Activated T-helper 1 cell treated with anti-CD3 and anti-CD28 coated beads, Interleukin-12 subunit alpha, Interleukin-12 subunit beta, Interleukin-2, Interleukin-4 antibody, amounts not matched to agents 30 ng/mL and 10 ng/mL and 1 ng/mL, durations not matched to agents 14 hours and 24 hours and 36 hours (primary cell): ENCODE data around the gene TTC23. TPM values are rescaled to one million over a fixed set of nuclear protein-coding genes. Genes with fewer than 3 reads are reported as not detected.

Source experiments
- DNase-seq: peaks from one replicate; pipeline ENCODE4 v3.0.0; 2021; ENCODE audit warnings: low spot score
- H3K27ac Mint-ChIP-seq: one replicate; pipeline ENCODE4 v1.8.0; 2021; ENCODE audit warnings: mild to moderate bottlenecking, mixed read lengths
- H3K27me3 Mint-ChIP-seq: one replicate; pipeline ENCODE4 v1.8.0; 2022; ENCODE audit warnings: mild to moderate bottlenecking, moderate library complexity, mixed read lengths; ENCODE audit not compliant: insufficient read depth
- H3K36me3 Mint-ChIP-seq: one replicate; pipeline ENCODE4 v1.8.0; 2021; ENCODE audit warnings: low read depth, mixed read lengths
- H3K4me1 Mint-ChIP-seq: one replicate; pipeline ENCODE4 v1.8.0; 2021; ENCODE audit warnings: low read depth, mixed read lengths
- H3K4me3 Mint-ChIP-seq: one replicate; pipeline ENCODE4 v1.8.0; 2021; ENCODE audit warnings: mild to moderate bottlenecking, moderate library complexity, mixed read lengths
- H3K9me3 Mint-ChIP-seq: one replicate; pipeline ENCODE4 v1.8.0; 2021; ENCODE audit warnings: mixed read lengths
- intact Hi-C: fragments of 100-400 bp; cut with micrococcal nuclease; formaldehyde crosslinking; loops from one replicate; pipeline ENCODE4 v1.15.1; 2024
- total RNA-seq: library from RNA; stranded (reverse); gene quantifications from 2 replicates; pipeline ENCODE4 v1.2.3, GENCODE V29; 2022

TTC23 gene
- total RNA-seq, 1 donor from 2014 or later = 5.0 TPM

DNA sequence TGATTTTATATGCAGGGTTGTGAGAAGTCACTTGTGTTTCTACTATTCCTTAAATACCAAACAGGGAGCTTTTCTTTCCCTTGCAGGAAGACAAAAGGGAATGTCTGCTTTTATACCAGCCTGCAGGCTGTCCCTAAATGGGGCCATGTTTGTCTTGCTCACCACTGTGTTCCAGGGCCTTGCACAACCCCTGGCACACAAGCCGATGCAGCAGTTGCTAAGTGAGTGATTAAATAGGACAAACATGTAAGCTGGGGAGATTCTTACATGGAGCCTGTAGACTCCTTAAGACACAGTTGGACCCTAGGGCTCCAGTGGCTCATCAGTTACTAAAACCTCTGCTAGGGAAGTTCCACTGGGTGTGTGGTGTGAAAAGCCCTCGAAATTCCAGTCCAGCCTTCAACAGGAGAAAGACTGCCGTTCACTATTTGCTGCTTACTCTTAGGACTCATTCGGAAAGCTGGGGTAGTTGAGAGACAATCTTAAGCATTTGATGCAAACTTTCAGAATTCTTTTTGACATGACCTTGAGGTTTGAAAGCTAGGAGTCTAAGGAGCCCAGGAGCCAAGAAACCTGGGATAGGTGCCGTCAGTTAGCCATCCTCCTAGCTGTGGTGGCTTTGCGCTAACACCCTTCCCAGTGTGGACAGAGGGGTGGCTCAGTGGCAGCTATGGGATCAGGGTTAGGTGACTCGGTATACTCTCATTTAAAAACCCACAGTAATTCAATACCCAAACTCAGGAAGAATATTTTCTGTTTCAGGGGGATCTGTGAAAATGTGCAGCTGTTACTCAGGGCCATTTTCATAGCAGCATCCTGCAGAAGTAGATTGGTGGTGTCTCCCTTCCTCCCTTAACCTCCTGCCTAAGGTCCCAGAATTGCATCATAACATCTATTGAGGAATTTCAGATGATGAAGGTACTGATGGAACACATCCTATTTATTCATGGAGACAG lies 105.4 kb downstream of the TTC23 start:
- Mint-ChIP-seq H3K27me3 (peaks cover 11% of the 10 kb centered on the region), H3K4me3 (no peak overlapping the region), H3K4me1 (no peaks in the 10 kb centered on the region), H3K9me3 (no peaks in the 10 kb centered on the region), H3K36me3 (no peaks in the 10 kb centered on the region), H3K27ac (no peak overlapping the region)
- intact Hi-C loops = no loop called here
- no peak for DNase-seq

DNA sequence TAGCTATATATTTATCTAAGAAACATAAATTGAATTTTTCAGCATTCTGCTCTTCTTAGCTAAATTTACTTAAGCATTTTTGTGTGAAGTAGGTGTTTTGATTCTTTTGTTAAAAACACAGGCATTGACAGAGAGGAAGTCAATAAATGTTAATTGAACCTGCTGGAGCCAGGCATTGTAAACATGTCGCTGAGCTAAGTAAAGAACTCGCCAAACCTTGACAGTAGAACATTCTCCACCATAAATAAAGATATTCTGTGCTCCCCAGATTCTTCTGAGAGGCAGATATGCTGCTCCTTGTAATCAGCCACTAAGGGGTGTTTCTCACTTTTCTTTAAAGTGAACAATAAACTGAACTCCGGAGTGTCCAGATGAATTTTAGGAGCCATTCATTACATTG lies 106.1 kb downstream of the TTC23 start:
- DNase-seq = no peak
- Mint-ChIP-seq H3K27ac (no peak overlapping the region), H3K9me3 (no peaks in the 10 kb centered on the region), H3K27me3 (peaks cover 11% of the 10 kb centered on the region), H3K4me3 (no peak overlapping the region), H3K4me1 (no peaks in the 10 kb centered on the region), H3K36me3 (no peaks in the 10 kb centered on the region)
- intact Hi-C loops = no loop called here

DNA sequence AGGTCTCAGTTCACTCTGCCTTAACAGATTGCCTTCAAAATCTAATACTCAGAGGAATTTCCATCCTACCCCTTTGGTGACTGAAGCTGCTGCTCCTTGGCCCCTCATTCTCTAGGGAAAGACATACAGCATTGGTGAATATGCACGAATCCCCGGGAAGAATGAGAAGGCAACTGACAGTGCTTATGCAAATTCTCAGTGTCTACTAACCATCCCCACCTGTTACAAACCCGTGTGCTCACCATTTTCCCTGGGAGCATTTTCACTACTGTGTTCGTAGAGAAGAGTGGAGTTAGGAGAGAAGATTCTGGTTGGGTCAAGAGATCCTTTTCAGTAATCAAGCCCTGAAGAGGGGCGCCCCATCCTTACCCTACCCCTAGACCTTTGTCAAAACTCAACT lies 106.8 kb downstream of the TTC23 start:
- Mint-ChIP-seq H3K36me3 (no peaks in the 10 kb centered on the region), H3K27ac (no peak overlapping the region), H3K4me3 (no peak overlapping the region), H3K9me3 (no peaks in the 10 kb centered on the region), H3K4me1 (no peaks in the 10 kb centered on the region), H3K27me3 (peaks cover 11% of the 10 kb centered on the region)
- intact Hi-C loops = no loop called here
- no peak for DNase-seq

DNA sequence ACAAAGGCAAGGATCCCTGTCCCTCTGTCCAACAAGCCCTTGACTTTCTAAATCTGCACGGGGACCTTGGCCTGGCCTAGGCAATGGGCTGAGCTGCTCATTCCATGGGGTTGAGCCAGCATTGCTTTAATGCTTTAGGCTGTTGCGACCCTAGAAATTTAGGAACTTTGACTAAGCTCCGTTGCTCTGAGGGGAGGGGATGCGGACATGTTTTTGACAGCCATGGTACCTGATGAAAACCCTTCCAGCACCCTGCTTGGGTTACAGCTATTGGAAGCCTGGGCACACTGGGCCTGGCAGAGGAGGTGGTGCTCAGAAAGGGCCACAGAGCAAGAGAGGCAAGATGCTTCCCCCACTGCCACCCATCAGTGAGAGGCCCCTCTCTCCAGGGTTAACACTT lies 107.4 kb downstream of the TTC23 start:
- no peaks in the 10 kb centered on the region for H3K4me1 Mint-ChIP-seq
- no peak overlapping the region for H3K27ac Mint-ChIP-seq

DNA sequence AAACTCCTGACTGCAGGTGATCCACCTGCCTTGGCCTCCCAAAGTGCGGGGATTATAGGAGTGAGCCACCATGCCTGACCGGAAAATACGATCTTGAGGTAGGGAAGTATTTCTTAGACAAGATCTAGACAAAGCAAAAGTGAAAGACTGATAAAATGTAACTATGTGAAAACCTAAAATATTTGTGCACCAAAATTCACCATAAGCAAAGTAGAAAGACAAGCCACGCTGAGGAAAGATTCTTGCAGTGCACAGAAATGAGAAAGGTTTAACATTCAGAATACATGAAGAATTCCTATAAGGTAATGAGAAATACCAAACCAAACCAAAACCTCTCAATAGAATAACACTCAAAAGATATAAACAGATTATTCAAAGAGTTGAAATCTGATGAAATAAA lies 108.8 kb downstream of the TTC23 start:
- Mint-ChIP-seq H3K4me1 (peaks cover 2% of the 10 kb centered on the region), H3K27ac (no peak overlapping the region), H3K27me3 (peaks cover 11% of the 10 kb centered on the region), H3K4me3 (no peak overlapping the region), H3K36me3 (no peaks in the 10 kb centered on the region), H3K9me3 (no peaks in the 10 kb centered on the region)
- DNase-seq = no peak
- intact Hi-C loops = no loop called here

More for the DNA sequence above, 107.4 kb downstream of the TTC23 start:
- Mint-ChIP-seq H3K36me3 (no peaks in the 10 kb centered on the region), H3K4me3 (no peak overlapping the region), H3K27me3 (peaks cover 11% of the 10 kb centered on the region), H3K9me3 (no peaks in the 10 kb centered on the region)
- intact Hi-C loops = no loop called here
- DNase-seq = no peak

DNA sequence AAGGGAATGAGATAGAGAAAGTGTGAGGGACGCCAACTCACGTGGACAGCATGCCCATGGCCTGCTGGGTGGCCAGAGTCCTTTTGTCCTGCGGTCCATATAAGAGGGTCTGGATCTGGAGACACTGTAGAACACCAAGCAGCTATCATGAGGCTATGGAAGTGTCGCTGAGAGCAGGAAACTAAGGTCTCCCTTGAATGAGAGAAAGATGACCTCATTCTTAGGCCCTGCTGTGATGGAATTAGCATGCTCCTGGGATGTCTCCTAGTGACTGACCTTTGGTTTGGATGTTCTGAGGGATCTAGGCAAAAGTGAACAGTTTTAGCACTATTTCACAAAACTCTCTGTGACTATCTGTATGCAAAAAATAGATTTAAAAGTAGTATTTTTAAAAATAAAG lies 110.1 kb downstream of the TTC23 start:
- peaks cover 9% of the 10 kb centered on the region for H3K27me3 Mint-ChIP-seq
- no peak for DNase-seq
- intact Hi-C loops = no loop called here
- H3K36me3 Mint-ChIP-seq = no peaks in the 10 kb centered on the region
- peaks cover 10% of the 10 kb centered on the region for H3K4me1 Mint-ChIP-seq
- no peak overlapping the region for H3K4me3 Mint-ChIP-seq
- no peak overlapping the region for H3K27ac Mint-ChIP-seq
- H3K9me3 Mint-ChIP-seq = no peaks in the 10 kb centered on the region

DNA sequence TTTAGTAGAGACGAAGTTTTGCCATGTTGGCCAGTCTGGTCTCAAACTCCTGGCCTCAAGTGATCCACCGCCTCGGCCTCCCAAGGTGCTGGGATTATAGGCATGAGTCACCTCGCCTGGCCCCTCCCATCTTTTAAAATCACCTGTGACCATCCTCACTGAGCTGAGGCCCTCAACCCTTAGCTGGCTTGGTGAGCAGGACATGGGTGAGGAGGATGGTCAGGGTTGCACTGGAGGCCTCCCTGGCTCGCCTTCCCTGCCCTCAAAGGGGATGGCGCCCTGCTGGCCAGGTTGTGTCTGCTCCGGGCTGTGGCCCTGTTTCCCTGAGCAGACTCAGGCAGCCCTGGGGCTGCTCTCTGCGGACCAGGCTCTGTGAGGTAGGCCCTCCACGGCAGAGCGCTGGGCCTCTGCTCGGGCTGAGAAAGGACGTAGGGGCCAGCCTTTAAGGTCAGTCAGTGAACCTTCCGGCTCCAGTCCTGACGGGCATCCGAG lies 110.8 kb downstream of the TTC23 start:
- intact Hi-C loops = no loop called here
- H3K27me3 Mint-ChIP-seq = peaks cover 4% of the 10 kb centered on the region
- H3K4me3 Mint-ChIP-seq = no peak overlapping the region
- H3K4me1 Mint-ChIP-seq = peaks cover 10% of the 10 kb centered on the region
- H3K36me3 Mint-ChIP-seq = no peaks in the 10 kb centered on the region
- H3K27ac Mint-ChIP-seq = no peak overlapping the region
- DNase-seq = no peak
- no peaks in the 10 kb centered on the region for H3K9me3 Mint-ChIP-seq

DNA sequence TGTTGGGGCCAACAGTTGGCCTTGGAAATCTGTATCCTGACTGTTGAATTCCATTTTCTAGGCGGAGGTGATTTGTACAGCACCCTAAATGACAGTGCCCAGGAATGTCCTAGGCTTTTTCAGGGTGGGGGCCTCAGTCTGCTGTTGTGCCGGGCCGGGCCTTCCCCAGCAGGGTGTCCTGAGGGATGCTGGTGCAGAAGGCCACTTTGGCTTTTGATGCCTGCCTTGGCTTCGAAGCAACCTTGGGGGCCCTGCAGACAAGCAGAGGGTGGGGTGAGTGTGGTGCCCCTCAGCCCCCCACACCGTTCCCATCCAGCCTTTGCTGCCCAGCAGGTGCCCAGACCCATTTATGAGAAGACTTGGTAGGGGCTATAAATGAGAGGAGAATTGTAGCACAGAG lies 111.5 kb downstream of the TTC23 start:
- DNase-seq = no peak
- intact Hi-C loops = no loop called here
- no peaks in the 10 kb centered on the region for H3K9me3 Mint-ChIP-seq
- peaks cover 4% of the 10 kb centered on the region for H3K27me3 Mint-ChIP-seq
- peaks cover 10% of the 10 kb centered on the region for H3K4me1 Mint-ChIP-seq
- H3K36me3 Mint-ChIP-seq = no peaks in the 10 kb centered on the region
- no peak overlapping the region for H3K4me3 Mint-ChIP-seq
- no peak overlapping the region for H3K27ac Mint-ChIP-seq

DNA sequence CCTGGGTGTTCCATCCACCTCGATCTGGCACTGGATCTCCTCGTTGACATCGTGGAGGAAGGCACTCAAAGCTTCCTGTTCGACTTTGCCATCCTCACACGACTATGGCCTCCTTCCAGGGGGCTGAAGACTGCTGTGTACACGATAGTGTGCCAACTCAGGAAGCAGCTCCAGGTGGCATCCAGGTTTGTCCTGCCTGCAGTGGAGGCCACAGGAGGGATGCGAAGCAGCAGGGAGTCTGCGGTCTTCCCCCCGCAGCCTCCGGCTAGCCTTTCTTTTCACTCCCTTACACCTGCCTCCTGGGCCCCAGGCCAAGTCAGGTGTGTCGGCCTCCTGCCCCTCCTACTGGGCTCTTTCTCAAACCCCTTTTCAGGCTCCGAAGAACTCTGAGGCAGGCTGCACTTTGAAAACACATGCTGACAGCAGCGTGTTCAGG lies 112.3 kb downstream of the TTC23 start:
- Mint-ChIP-seq H3K27ac (no peak overlapping the region), H3K36me3 (no peaks in the 10 kb centered on the region), H3K9me3 (no peaks in the 10 kb centered on the region), H3K4me3 (no peak overlapping the region), H3K4me1 (peaks cover 10% of the 10 kb centered on the region), H3K27me3 (peaks cover 4% of the 10 kb centered on the region)
- intact Hi-C loops = no loop called here
- DNase-seq = no peak

DNA sequence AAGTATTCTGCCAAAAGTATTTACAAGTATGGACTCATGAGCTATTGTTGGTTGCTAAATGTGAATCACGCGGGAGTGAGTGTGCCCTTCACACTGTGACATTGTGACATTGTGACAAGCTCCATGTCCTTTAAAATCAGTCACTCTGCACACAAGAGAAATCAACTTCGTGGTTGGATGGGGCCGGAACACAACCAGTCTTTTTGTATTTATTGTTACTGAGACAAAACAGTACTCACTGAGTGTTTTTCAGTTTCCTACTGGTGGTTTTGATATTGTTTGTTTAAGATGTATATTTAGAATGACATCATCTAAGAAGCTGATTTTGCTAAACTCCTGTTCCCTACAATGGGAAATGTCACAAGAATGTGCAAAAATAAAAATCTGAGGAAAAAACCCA lies 114.2 kb downstream of the TTC23 start:
- no peaks in the 10 kb centered on the region for H3K27me3 Mint-ChIP-seq
- H3K27ac Mint-ChIP-seq = no peak overlapping the region
- no peak overlapping the region for H3K4me3 Mint-ChIP-seq
- H3K36me3 Mint-ChIP-seq = no peaks in the 10 kb centered on the region
- no peaks in the 10 kb centered on the region for H3K9me3 Mint-ChIP-seq
- no peak for DNase-seq
- intact Hi-C loops = no loop called here
- peaks cover 10% of the 10 kb centered on the region for H3K4me1 Mint-ChIP-seq

DNA sequence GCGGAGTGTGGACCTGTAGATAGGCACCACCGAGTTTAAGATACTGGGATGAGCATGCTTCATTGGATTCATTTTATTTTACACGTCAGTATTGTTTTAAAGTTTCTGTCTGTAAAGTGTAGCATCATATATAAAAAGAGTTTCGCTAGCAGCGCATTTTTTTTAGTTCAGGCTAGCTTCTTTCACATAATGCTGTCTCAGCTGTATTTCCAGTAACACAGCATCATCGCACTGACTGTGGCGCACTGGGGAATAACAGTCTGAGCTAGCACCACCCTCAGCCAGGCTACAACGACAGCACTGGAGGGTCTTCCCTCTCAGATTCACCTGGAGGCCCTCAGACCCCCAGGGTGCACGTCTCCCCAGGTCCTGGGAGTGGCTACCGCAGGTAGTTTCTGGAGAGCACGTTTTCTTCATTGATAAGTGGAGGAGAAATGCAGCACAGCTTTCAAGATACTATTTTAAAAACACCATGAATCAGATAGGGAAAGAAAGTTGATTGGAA lies 115.0 kb downstream of the TTC23 start:
- intact Hi-C loops = no loop called here

DNA sequence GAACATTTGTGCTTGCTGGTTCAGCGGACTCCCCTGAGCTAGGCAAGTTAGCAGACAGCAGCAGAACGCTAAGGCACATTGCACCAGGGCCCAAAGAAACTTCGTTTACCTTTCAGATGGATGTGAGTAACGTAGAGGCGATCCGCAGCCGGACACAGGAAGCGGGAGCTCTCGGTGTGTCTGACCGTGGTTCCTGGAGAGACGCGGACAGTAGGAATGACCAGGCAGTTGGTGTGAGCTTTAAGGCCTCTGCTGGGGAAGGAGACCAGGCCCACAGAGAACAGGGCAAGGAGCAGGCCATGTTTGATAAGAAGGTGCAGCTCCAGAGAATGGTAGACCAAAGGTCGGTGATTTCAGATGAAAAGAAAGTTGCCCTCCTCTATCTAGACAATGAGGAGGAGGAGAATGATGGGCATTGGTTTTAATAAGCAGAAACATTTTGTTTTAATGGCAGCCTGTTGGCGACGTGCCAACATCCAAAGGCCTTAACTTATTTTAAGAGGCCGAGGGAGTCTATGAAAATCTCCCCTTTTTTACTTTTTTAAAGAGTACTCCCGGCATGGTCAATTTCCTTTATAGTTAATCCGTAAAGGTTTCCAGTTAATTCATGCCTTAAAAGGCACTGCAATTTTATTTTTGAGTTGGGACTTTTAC lies 116.6 kb downstream of the TTC23 start:
- intact Hi-C loops = no loop called here
- no peak overlapping the region for H3K27ac Mint-ChIP-seq
- DNase-seq = no peak
- no peaks in the 10 kb centered on the region for H3K27me3 Mint-ChIP-seq
- peaks cover 10% of the 10 kb centered on the region for H3K4me1 Mint-ChIP-seq
- no peak overlapping the region for H3K4me3 Mint-ChIP-seq
- H3K36me3 Mint-ChIP-seq = peaks cover 4% of the 10 kb centered on the region
- no peaks in the 10 kb centered on the region for H3K9me3 Mint-ChIP-seq

More for the DNA sequence above, 115.0 kb downstream of the TTC23 start:
- Mint-ChIP-seq H3K9me3 (no peaks in the 10 kb centered on the region), H3K4me1 (peaks cover 10% of the 10 kb centered on the region), H3K27ac (no peak overlapping the region), H3K27me3 (no peaks in the 10 kb centered on the region), H3K36me3 (peaks cover 4% of the 10 kb centered on the region), H3K4me3 (no peak overlapping the region)
- DNase-seq = no peak

DNA sequence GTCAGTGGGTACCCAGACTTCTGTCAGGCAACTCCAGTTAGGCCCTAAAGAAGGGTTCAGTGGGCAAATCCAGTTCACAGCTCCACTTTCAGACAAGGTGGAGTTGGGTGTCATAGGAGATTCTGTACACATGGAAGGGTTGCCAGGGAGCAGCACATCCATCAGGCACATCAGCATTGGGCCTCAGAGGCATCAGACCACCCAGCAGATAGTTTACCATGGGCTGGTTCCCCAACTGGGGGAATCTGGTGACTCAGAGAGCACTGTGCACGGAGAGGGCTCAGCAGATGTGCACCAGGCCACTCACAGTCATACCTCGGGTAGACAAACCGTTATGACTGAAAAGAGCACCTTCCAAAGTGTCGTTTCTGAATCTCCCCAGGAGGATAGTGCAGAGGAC lies 117.3 kb downstream of the TTC23 start:
- Mint-ChIP-seq H3K27me3 (no peaks in the 10 kb centered on the region), H3K4me1 (peaks cover 10% of the 10 kb centered on the region), H3K27ac (no peak overlapping the region), H3K4me3 (no peak overlapping the region), H3K36me3 (peaks cover 4% of the 10 kb centered on the region), H3K9me3 (no peaks in the 10 kb centered on the region)
- no peak for DNase-seq
- intact Hi-C loops = no loop called here
